A673 (cell line): ENCODE data around the gene DLGAP1.
"Not testable (repeated sequence)": the region's sequence is repeated elsewhere in the genome, so short reads cannot be mapped to it uniquely, and the experiment has no call there.

Experiments used
- EZH2 ChIP-seq: fragments of 200-600 bp; sonication (generic); IDR thresholded peaks from 2 replicates; pipeline ENCODE4 v1.6.1; 2017; ENCODE audit warnings: borderline replicate concordance, low read depth, mild to moderate bottlenecking, mixed read lengths, antibody characterized with exemption, low read length; ENCODE audit not compliant: poor library complexity, severe bottlenecking
- TF ChIP-seq, protein P1 (sequence below): fragments of 300-800, 200-600 bp; sonication (generic); conservative IDR thresholded peaks from 2 replicates; pipeline ENCODE4 v1.5.1; 2017; ENCODE audit warnings: low read depth, mild to moderate bottlenecking, antibody characterized with exemption, low read length, moderate library complexity, mixed read lengths

DNA sequence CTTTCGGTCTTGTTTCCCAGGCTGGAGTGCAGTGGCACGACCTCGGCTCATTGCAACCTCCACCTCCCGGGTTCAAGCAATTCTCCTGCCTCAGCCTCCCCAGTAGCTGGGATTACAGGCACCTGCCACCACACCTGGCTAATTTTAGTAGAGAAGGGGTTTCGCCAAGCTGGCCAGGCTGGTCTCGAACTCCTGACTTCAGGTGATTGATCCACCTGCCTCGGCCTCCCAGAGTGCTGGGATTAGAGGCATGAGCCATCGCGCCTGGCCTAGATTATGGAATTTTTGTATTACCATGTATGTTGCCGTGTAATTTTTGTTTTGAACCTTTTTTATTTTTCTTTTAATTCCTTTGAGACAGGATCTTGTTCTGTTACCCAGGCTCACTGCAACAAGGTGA lies 848.2 kb downstream of the DLGAP1 start:
- TF ChIP-seq, protein P1, sequence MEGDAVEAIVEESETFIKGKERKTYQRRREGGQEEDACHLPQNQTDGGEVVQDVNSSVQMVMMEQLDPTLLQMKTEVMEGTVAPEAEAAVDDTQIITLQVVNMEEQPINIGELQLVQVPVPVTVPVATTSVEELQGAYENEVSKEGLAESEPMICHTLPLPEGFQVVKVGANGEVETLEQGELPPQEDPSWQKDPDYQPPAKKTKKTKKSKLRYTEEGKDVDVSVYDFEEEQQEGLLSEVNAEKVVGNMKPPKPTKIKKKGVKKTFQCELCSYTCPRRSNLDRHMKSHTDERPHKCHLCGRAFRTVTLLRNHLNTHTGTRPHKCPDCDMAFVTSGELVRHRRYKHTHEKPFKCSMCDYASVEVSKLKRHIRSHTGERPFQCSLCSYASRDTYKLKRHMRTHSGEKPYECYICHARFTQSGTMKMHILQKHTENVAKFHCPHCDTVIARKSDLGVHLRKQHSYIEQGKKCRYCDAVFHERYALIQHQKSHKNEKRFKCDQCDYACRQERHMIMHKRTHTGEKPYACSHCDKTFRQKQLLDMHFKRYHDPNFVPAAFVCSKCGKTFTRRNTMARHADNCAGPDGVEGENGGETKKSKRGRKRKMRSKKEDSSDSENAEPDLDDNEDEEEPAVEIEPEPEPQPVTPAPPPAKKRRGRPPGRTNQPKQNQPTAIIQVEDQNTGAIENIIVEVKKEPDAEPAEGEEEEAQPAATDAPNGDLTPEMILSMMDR: not testable (repeated sequence)
- TF ChIP-seq EZH2: not testable (repeated sequence)
